WI38 (cell line): Measurements from ENCODE around the gene SMARCD1.
A peak's percentile ranks its signal among the peaks of the same experiment; 100 is the strongest.

Source experiments
- H3K4me3 ChIP-seq: 2 replicates; pipeline ENCODE4 v1.5.1; 2011; ENCODE audit warnings: low read depth, mild to moderate bottlenecking, control low read depth, low read length
- TF ChIP-seq, protein P1 (sequence below): IDR thresholded peaks from 2 replicates; pipeline ENCODE4 v1.5.1; 2012; ENCODE audit warnings: low read depth, mild to moderate bottlenecking, control low read depth, low read length

SMARCD1 gene

DNA sequence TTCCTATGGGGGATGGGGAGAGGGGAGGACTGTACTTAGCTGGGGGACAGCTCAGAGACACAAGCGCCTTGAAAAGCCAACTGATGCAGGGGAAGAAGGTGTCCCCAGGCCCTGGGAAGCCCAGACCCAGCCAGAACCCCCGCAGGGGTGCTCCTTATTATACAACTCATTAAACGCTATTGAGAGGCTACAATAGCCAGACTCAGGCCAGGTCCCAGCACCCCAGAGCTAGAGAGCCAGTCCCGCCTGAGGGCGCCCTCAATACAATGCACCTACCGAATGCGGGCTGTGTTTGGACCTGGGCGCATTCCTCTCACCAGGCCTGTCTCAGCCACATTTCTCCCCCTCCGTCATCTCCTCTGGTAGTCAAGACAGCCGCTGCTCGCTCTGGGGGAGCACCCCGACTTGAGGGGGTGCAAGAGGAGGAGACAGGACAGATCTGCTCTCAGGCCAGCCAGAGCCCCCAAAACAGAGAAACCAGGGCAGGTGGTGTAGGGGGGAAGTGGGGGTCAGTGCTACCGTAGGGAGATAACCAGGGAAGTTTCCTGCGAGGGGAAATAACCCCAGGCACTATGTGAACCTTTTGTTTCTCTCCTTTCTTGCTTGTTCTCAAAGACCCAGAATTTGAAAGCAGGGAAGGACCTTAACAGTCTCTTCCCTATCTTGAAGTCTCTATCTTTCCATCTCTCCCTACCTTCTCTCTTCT lies 33.9 kb upstream of the SMARCD1 start:
- no peak overlapping the region for H3K4me3 ChIP-seq
- TF ChIP-seq, protein P1, sequence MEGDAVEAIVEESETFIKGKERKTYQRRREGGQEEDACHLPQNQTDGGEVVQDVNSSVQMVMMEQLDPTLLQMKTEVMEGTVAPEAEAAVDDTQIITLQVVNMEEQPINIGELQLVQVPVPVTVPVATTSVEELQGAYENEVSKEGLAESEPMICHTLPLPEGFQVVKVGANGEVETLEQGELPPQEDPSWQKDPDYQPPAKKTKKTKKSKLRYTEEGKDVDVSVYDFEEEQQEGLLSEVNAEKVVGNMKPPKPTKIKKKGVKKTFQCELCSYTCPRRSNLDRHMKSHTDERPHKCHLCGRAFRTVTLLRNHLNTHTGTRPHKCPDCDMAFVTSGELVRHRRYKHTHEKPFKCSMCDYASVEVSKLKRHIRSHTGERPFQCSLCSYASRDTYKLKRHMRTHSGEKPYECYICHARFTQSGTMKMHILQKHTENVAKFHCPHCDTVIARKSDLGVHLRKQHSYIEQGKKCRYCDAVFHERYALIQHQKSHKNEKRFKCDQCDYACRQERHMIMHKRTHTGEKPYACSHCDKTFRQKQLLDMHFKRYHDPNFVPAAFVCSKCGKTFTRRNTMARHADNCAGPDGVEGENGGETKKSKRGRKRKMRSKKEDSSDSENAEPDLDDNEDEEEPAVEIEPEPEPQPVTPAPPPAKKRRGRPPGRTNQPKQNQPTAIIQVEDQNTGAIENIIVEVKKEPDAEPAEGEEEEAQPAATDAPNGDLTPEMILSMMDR = no peak

DNA sequence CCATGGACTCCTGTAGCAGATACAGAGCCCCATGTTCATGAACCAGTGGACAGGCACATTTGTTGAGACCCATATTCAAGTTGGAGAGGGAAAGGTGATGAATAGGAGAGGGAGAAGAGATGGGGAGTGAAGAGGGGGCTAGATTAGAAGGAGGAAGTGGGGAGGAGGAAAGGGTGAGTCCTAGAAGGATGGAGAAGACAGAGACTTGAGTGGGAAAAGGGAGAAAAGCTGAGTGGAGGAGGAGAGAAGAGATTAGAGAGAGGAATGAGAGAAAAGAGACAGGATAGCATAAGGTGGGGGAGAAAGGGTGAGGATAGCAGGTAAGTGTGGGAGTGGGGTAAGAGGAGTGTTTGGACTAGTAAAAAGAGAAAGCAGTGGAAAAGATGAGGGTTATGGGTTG lies 32.6 kb upstream of the SMARCD1 start:
- H3K4me3 ChIP-seq = no peak overlapping the region
- TF ChIP-seq, protein P1 = no peak

DNA sequence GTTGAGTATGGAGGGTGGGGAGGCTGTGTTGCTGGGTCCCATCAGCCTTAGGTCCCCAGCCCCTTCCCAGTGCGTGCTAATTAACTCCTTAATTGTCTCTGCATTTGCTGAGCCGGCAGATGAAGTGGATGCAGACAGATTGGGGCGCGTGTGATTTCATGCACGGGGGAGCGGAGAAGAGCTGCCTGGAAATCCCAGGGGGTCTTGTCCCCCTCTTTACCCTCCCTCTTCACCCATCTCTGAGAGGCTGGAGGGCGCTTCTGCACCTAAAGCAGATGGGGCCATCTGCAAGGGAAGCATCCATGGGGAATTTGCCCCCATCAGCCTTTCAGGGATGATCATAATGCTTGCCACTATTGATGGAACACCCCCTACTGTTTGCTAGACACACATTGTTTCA lies 32.2 kb upstream of the SMARCD1 start:
- TF ChIP-seq, protein P1 = no peak
- no peak overlapping the region for H3K4me3 ChIP-seq

DNA sequence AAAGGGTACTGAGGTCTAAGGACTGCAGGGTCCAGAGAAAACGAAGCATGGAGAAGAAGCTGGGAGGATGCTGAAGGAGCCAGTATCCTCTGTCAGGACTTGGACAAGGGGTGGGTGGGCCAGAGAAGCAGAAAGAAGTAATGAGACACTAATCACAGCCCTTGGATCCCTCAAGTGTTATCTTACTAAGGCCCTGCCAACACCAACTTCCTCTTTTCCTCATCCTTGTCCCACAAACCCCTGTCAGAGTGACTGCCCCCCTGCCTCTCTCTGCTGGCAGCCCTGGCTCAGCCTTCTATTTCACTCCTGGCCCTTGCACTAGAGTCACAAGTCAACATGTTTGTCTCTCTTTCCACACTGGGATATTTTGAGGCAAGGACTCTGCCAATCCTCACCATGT lies 31.6 kb upstream of the SMARCD1 start:
- H3K4me3 ChIP-seq = no peak overlapping the region
- TF ChIP-seq, protein P1 = no peak

DNA sequence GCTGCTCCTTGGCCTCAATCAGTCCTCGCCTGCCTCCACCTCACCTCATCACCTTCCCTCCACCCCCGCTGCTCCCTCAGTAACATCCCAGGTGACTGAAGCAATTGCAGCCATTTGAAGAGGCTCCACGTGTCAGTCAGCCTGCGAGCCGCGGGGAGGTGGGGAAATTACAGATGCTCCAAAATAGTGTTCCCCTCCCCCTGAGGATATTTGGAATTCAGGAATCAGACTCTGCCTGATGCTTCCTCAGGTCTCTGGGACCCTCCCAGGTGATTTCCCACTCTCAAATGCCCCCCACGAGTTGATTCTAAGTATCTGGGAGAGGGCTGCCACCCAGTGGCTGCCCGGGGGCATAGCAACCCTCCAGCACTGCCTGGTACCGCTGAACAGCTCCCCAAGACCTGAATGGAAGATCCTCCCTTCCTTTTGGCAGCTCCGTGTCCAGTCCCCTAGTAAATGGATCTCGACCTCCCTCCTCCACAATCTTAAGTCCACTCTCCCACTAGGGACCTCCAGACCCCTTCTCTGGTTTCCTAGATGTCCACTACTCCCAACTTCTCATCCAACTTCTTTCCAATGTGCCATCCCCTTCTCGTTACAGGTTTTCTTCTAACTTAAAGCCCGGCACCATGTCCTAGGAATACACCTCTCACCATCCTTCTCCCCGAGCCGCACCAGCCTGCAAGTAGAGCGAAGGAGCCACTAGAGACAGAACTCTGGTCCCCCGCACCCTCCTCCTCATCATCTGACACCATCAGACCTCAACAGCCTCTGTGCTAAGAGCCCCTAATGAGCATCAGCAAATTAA lies 29.1 kb upstream of the SMARCD1 start:
- H3K4me3 ChIP-seq = no peak overlapping the region

DNA sequence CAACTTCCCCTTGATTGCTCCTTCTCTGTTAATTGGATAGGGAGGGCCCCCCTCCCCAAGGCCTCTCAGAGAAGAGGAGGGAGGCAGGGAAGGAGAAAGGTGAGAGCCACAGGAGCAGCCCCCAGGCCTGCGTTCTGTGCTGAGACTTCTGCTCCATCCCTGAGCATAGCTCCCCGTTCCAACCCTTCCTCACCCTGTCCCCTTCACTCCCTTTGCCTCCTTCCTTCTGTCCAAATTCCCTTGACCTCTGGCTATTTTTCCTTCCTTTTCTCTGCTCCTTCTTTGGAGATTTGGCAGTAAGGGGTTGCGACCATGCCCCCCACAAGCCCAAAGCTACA lies 28.5 kb upstream of the SMARCD1 start:
- TF ChIP-seq, protein P1 = no peak

More for the DNA sequence above, 29.1 kb upstream of the SMARCD1 start:
- TF ChIP-seq, protein P1 = peak; percentile 99

More for the DNA sequence above, 28.5 kb upstream of the SMARCD1 start:
- H3K4me3 ChIP-seq = peak overlapping the region; percentile 57
